Hematopoietic multipotent progenitor cell treated with erythropoietin and hydrocortisone succinate and interleukin-3 and kit ligand, for 4 days (in vitro differentiated cells): ENCODE results near the gene SENP8.

Experiments used
- DNase-seq: peaks from one replicate; pipeline ENCODE4 v3.0.0-alpha.2; 2015

SENP8 gene

DNA sequence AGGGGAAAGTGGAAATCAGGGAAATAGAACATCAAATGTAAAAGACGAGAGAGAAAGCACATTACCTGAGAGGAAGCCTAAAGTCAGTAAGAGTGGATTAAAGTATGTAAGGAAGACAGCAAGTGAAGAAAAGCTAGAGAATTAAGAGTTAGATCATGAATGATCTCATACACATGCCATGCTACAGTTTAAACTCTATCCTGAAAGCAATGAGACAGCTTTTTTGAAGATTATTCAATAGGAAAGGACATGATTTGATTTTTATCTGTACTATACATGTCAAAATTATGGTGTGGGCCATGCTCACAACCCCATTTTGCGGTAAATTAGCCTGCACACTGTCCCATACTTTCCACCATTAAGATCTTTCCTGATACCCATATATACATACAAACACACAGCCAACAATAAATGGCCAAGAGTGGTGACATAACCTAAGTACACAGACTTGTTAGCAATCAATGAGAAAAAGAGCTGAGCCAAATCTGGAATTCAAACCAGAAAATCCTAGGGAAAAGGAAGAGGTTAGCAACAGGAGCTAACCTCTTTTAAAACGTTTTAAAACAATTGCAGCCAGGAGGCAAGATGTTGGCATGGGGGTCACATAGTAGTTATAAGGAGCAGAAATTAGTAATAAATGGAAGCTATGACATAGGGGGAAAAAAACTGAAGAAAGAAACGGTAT, 4.7 kb upstream of the SENP8 start:
- DNase-seq, result no peak

- DNase-seq, result peak; percentile 46
Measured at GRCh38 chr15:72116731-72117485, 1.3 kb upstream of the SENP8 start.

GRCh38 chr15:72117486-72118016, 652 bp upstream of the SENP8 start:
- peak; percentile 85 for DNase-seq

DNA sequence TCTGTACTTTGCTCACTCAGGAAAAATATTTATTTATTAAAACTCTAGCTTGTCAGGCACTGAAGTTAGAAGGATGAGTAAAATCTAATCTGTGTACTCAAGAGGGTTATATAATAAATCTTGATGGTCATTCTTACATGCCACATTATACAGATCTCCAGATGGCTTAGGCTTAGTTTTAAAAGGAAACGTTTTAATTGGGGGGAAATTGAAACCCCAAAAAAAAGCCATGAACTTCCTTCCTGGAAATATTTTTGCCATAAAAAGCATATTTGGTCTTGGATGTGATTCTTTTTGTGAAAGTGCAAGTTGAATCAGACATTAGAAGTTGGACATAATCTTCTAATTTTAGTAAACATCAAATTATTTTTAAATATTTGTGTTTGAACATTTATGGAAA, 6.0 kb downstream of the SENP8 start:
- no peak for DNase-seq

DNA sequence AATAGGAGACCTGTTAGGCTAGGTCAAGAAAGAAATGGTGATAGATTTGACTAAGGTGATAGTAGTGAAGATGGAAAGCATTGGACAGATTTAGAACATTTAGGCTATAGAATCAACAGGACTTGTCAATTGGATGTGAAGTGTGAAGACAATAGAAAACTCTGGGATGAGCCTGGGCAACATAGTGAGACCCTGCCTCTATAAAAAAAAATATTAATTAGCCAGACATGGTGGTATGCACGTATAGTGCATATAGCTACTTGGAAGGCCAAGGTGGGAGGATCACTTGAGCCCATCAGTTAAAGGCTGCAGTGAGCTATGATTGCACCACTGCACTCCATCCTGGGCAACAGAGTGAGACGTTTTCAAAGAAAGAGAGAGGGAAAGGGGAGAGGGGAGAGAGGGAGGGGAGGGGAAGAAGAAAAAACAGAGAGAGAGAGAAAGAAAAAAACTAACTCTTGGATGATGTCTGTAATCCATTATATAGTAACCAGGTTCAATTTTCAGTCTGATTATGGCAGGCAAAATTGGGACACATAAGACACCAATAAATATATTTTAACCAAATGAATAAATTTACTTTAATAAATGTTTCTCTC, 9.6 kb downstream of the SENP8 start:
- no peak for DNase-seq

DNA sequence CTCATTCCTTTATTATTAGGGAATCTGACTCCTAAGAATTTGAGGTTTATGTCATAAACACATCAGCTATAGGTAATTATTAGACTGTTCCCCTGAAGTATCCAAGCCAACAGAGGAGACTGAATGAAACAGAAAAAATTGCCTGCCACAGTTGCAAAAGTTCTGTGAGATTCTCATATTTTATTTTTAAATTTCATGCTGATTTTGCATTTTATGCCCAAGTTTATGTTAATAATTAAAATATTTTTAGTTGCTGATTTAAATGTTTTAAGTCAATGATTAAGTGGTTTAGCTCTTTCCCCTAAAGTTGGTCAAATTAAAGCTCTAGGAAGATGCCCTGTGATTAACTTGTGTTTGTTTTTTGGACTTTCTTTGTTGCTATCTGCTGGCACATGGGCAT, 10.2 kb downstream of the SENP8 start:
- no peak for DNase-seq

- no peak for DNase-seq
Measured at GRCh38 chr15:72130272-72130671, 12.1 kb downstream of the SENP8 start.

GRCh38 chr15:72131922-72132321, 13.7 kb downstream of the SENP8 start:
- no peak for DNase-seq

- no peak for DNase-seq
Measured at GRCh38 chr15:72133211-72133610, 15.0 kb downstream of the SENP8 start.

GRCh38 chr15:72135719-72136118, 17.5 kb downstream of the SENP8 start:
- no peak for DNase-seq

GRCh38 chr15:72136170-72137051, 18.2 kb downstream of the SENP8 start:
- DNase-seq, result no peak

GRCh38 chr15:72139667-72140066, 21.5 kb downstream of the SENP8 start:
- DNase-seq, result no peak

DNA sequence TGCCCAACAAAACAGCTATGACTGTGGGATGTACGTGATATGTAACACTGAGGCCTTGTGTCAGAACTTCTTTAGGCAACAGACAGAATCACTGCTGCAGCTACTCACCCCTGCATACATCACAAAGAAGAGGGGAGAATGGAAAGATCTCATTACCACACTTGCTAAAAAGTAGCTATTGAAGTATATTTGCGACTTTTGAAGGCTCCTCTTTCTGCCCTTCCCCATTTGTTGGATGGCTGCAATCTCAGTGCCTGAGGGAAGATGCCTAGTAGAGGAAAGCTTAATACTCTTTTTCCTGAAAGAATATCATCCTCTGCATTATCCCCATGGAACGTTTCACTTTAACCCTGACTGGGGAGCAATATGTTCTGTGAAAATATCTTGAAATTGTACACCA, 21.9 kb downstream of the SENP8 start:
- no peak for DNase-seq

DNA sequence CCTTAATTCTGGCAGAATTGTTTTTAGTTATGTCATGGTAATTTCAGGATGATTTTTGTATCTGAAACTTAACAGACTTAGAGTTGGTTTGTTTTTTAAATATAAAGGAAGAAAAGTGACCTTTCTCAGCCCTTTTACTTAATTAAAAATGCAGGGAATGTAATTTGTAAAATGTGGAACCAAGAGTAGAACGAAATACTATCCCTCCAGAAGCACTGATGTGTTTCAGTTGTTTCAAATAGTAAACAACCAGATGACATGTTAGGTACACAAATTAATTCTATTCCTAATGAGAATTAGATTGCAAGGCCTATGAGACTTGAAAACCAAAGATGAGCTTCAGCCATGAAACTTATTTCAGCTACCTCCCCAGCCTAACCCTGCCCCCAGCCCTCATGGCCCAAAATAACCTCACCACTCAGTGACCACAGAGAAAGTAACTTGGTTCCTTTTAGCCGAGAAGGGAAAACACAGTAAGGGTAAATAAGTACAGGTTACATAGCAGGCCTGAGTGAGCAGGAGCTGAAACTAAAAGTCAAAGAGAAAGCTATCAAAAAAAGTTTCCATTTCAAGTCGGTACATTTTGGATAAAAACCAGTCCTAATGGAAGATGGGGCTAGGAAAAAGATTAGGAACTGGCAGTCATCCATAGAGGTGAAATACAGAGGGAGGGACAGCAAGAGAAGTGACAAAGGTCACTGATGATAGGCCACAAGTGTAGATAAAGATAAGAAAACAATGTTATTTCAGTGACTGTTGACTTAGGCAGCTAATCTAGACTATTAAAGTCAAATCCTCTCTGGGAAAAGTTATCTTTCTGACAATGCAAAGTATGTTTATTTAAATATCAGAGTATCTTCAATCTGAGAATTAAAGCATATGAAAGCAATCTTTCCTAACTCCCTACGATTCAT, 23.2 kb downstream of the SENP8 start:
- peak; percentile 10 for DNase-seq

- DNase-seq, result no peak
Measured at GRCh38 chr15:72146221-72146620, 28.0 kb downstream of the SENP8 start.

DNA sequence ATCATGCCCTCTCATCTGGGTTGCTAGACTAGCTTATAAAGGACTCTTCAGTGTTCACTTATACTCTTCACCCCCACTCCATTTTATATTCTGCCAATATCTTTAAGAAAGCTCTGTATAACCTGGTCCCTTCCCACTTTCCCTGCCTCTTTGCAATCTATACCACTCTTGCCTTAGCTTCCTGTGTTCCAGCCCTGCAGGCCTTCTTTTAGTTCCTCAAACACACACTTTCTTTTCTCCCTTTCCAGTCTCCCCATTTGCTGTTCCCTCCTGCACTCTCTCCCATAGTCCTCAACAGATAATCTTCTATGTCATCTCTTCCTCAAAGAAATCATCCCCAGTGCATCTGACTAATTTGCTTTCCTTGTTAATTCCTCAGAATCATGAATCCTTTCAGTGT, 28.7 kb downstream of the SENP8 start:
- no peak for DNase-seq

DNA sequence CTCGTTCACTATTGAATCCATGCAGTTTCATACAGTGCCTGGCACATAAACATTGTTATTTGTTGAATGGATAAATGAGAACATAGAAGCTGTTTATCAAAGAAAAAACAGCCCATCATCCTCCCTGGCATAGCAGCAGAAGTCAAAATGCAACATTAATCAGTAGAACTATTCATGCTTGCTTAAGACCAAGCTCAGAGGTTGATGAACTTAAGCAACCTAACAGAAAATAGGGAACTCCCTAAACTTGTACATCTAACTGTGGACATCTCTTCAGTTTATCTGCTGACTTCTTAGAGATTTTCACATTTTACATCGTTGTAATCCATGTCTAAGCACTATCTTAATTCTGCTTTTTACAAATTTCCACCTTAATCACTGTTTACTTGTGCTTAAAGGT, 29.2 kb downstream of the SENP8 start:
- peak; percentile 28 for DNase-seq

- no peak for DNase-seq
Measured at GRCh38 chr15:72153269-72154000, 35.2 kb downstream of the SENP8 start.

DNA sequence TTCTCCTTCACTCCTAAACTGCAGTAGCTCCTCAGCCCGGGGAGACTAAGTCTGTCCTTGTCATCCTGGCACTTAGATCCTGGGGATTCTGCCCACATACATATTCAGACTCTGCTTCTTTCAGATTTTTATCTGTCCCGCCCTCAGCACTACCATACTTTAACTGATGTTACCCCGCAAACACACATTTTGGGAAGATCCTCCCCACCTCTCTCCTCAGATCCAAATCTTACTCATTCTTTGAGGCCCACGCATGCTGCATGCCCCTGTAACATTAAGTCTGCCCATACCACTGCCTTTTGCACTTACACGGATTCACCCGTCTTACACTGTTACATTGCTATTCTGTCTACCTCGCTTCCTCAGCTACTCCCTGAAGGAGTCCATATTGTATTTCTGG, 36.1 kb downstream of the SENP8 start:
- no peak for DNase-seq

- DNase-seq, result no peak
Measured at GRCh38 chr15:72155003-72155621, 36.9 kb downstream of the SENP8 start.
